ENCODE measurements around the gene COL4A5.

The COL4A5 gene

DNA sequence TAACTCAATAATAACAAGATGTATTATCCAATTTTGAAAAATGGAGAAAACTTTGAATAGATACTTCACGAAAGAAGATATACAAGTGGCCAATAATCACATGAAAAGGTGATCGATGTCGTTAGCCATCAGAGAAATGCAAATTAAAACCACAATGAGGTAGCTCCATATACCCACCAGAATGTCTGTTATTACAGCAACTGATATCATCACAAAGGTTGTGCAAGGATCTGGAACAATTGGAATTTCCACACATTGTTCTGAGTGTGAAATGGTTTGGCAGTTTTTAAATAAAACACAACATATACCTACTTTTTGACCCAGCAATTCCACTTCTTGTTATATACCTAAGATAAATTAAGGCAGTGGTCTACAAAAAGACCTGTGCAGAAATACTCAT lies 225.1 kb downstream of the COL4A5 start:
- DNase-seq: no peak

DNA sequence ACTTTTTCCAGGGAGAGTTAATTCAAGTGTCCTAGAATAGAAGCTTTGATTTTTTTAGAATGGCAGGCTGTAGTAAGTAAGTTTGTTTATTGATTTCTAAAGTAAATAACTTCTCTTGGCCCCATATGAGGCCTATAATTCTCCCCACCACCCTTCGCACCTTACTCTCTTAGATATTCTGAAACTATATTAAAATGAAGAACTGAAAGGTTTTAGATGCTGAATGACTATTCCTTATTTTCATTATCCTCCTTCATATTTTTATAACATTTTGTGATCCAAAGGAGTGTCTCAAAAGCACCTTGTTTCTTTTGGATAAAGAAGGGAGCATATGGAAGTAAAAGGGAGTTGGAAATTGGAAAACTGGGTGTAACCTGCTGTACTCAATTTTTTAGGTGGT lies 226.5 kb downstream of the COL4A5 start:
- no peak for DNase-seq

DNA sequence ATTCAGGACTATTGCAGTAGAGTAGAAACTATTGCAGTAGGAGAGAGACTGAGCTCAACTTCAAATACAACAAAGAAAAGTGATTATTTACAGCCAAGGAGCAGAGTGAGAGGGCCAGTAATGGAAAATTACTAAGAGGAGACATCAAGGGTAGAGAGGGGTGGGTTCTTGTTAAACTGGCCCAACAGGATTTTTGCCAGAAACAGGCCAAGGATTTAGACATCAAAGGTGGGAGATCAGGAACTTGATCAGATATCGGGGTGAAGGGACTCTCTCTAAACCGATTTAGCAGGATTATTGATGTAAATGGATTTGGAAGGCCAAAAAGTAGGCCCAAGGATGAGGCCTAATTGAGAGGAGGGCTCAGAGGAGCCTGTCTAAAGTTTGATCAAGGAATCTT lies 231.9 kb downstream of the COL4A5 start:
- no peak for DNase-seq

DNA sequence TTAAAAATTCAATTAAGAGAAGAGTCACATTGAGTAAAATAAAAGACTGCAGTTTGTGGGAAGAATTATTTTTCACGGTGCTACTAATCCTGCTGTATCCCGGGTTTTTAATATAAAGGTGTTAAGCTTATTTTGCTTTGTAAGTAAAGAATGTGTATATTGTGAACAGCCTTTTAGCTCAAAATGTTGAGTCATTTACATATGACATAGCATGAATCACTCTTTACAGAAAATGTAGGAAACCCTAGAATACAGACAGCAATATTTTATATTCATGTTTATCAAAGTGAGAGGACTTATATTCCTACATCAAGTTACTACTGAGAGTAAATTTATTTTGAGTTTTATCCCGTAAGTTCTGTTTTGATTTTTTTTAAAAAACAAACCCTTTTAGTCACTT lies 257.1 kb downstream of the COL4A5 start:
- no peak for DNase-seq

DNA sequence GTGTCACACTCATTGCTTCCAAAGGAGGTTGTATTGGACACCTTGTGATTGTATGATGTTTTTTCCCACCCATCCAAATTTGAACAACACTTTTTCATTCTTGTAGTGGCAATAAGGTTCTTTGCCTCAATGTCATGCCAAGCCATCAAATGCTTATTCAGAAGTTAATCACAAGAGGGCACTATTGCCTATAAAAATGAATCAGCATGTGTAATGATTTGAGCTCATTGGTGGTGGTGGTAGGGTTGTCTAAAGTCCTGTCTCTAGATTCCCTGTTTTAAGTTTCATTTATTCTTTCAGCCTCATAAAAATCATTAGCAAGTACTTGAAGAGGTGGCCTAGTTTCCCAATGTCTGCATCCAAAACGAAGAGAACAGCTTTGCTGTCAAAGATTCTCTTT lies 259.7 kb downstream of the COL4A5 start:
- peak; percentile 6 to 25 for DNase-seq

DNA sequence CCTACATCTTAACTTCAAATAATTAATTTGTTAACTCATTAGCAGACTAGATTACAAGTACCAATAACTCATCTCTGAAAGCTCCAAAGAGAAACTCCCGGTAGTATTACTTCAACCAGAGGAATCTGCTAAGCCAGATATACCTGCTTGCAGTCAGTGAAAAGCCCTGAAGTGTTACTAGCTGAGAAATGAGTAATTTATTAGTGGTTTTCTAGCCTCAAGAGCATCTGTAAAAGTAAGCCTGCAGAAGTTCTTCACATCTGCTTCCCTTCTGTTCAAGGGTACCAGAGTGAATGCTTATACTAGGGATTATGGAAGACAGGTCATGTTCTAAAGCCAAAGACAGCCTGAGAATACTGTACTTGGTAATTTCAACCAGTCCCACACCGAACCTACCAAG lies 262.0 kb downstream of the COL4A5 start:
- DNase-seq: no peak

DNA sequence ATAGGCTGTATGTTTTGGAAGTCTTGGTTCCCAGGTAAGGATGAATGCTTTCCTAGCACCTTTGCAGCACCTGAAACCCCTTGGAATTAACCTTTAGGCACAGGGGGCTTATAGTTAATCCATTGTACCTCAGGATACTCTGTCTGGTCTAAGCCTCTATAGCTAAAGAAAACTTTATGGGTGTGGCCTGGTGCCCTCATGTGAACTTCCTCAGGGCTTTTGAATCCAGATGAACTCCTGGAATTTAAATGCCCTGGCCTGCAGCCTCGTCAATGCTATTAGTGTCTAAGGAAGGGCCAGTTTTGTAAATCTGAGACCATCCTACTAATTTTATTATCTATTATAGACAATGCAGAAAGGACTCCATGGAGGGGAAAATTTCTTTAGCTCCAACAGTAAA lies 262.9 kb downstream of the COL4A5 start:
- DNase-seq: no peak

DNA sequence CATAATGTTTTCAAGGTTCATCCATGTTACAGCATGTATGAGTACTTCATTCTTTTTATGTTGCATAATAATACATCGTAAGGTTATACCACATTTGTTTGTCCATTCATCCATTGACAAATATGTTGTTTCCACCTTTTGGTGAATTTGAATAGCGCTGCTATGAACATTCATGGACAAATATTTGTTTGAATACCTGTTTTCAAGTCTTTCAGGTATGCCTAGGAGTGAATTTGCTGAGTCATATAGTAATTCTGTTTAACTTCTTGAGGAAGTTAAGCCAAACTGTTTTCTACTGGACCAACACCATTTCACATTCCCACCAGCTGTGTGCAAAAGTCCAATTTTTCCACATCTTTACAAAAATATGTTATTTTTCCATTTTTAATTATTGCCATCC lies 265.2 kb downstream of the COL4A5 start:
- no peak for DNase-seq

DNA sequence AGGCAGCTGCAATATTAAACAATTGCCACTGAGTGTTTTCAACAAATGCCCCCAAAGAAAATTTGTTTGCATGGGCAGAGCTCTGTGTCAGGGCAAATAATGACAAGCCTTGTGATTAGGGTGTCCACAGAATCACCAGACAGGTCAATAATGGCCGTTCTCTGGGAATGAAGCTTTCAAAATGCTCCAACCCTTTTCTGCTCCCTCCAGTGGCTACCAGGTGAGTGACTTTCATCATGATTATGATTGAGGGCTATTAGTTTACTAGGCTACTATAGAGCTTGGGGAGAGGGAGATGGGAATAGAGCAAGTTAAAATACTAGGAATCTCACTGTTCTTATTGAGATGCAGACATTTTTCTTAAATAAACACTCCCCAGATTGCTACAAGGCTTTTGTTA lies 273.2 kb downstream of the COL4A5 start:
- no peak for DNase-seq

DNA sequence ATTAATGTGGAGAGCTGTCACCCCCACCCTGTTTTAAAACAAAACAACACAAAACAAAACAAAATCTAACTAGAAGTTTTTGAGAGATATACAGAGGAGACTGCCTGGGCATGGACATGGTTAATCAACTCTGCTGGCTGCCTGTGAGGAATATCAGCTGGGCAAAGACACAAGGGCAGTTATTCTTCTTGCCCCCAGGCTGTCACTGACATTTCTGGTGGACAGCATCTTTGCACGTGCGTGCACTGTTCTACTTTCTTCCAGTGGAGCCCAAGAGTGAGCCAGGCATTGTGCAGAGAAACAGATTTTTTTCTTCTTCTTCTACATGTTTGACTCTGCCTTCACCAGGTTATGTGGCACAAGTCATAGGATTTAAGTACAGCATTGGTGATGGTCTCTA lies 282.9 kb downstream of the COL4A5 start:
- no peak for DNase-seq

DNA sequence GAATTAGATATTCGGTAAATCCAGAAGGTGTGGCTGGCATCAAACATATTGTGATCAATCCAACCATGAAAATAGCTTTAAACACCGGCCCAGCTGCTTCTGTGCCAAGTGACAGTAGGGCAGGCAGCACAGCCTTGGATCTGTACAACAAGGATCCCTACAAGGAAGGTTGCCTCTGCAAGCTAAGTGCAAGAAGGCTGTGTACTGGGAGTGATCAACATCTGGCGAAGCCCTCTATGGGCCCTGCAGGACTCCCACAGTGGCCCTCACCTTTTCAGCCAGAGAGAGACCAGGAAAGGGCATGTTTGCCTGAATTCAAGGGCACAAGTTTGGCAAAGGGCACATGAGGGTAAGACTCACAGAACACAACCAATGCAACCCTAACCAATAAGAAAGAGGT lies 287.1 kb downstream of the COL4A5 start:
- DNase-seq: no peak

DNA sequence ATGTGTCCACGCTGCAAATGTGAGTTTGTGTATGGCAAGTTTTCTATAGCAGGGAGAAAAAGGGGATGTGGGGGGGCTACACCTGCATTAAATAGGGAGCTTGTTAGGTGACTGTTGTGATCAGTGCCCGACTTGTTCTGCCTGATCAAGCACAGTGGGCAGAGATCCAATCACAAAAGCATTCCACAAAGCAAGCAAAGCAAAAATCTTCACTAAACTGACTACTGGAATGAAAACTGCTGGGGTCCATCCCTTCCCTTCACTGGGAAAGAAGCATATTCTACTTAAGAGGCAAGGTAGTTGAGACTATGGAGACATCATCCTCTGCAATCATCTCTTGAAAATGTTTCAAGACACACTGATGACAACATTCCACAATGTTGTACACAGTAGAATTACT lies 291.5 kb downstream of the COL4A5 start:
- no peak for DNase-seq

DNA sequence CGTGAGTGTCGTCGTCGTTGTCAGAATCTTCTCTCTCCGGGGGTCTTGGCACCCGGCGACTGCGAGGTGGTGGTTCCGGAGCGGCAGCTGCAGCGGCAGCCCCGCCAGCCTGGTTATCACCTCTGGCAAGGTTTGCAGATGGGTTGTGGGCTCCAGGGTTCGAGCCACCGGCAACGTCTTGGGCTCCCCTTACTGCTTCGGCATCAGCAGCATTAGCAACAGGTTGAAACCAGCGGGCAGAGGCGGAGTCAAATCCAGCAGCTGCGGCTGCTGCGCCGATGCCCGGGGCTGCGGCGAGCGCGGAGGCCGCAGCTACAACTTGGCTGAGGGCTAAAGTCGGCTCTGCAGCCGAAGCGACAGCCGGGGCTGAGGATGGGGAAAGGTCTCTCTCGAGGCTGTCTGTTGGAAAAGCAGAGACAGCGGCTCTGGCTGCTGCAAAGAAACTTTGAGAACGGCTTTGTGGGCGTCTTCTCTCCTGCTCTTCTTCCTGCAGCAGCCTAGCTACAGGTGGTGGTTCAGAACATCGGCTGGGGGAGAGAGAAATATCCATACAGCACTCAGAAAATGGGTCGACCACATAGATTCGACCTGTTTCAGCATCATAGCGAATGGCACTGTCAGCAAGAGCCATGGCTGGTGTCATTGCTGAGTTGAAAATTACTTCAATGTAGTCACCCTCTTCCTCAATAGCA lies 293.1 kb downstream of the COL4A5 start:
- DNase-seq: no peak

DNA sequence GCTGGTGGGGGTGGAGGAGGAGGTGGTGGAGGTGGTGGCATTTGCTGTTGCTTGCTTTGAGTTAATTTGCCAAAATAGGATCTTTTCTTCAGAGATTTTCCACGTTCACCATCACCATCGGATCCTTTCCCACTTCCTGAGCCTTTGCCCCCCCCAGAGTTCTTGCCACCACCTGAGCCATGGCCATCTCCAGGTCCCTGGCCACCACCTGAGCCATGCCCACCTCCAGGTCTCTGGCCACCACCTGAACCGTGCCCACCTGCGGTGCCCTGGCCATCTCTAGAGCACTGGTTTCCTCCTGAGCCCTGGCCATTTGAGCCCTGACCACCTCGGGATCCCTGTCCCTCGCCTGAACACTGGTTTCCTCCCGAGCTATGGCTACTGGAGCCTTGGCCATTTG lies 294.8 kb downstream of the COL4A5 start:
- no peak for DNase-seq

DNA sequence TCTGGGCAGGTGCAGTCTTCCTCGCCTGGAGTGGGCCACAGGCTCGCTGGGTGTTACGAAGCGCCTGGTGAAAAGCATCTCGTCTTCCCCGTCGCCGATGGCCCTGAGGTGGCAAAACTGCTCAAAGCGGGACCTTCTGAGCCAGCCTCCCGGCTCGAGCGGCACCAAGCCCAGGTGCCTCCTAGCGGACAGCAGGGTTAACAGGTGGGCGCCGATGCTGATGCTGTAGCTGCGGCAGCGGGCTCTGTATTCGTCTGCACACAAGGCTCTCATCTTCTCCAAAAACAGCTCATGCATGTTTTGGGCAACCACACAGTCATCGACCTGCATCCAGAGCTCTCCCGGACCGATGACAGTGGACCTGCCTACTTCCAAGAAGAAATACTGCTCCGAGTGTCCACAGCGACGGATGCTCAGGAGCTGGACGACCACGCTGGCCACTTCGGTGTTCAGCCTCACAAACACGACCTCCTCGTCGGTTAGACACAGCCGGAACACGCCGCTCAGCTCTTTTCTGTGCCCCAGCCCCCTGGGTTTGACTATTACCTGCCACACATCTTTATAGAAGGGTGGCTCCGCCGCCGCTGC lies 295.5 kb downstream of the COL4A5 start:
- DNase-seq: no peak

DNA sequence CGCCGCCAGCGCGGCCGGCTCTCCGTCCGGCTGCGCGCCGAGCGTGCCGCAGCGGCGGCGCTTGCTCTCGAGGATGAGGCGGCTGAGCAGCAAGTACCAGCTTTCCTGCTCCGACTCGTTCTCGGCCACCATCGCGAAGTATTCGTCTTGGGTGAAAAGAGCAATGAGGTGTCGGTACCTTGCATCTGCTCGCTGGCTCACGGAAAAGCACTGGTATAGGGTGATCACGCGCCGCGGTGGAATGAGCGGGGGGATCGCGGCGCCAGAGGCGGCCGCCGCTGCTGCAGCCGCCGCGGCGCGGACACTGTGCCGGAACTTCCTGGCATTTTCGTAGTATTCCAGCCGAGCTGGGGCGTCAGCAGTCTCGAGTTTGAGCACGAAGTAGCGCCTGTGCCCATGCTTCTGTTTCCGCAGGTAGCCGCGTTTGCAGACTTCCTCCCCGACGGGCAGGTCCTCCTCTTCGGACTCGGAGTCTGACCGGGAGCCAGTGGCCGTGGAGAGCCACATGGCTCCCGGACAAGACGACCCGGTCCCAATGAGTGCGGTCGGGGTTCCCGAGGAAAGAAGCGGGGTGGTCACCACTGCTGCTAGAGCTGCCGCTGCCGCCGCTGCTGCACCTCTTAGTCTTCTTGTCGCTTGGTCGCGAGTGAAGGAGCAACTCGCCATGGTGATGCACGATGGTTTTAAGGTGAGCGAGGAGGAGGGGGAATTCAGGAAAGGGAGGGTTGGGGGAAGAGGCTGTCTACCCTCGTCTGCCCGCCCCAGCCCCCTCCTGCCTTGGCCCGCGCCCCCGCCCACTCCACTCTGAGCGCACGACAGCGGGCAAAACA lies 296.3 kb downstream of the COL4A5 start:
- no peak for DNase-seq

DNA sequence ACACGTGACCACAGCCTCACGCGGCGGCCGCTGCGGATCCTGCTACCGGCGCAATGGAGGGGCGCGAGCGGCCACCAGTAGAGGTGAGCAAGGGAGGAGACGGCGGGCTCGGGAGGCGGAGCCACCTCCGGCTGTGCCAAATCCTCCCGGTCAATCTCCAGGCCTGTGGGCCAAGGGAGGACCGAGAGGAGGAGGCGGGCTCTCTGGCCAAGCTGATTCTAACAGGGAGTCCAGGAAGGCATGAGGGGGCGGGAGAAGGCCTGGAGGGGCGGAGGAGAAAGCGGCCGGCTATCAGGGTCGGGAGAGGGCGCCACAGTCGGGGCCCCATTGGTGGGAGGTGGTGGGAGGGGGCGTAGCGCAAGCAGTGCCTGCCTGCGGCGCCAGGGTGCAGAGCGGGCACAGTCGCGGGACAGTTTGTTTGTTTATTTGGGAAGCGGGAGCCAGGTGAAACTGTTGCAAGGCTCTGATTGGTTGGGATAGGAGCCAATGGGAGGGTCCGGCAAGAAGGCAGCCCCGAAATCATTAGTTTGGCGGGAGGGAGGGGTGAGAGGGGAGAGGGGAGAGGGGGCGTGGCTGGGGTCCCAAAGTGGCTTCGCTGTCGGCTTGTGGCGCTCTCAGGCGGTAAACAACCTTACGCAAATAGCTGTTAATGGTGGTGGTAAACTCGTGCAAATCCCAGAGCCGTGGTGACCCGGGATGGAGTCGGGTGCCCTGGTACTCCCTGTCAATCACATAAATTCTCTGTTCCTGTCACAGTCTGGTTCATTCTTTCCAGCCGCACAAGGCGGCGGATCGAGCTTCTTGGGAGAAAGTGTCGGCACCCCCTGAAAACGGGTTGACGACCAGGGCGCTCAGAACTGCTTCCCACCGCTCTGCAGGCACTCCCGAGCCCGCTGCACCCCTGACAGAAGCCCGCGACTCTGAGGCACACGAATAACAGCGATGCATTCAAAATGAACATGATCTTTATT lies 297.2 kb downstream of the COL4A5 start, which contains the start of gene IRS4:
Gene IRS4 (minus strand): TSS at position 55 of the 971 bp plus-strand sequence.
- no peak for DNase-seq

DNA sequence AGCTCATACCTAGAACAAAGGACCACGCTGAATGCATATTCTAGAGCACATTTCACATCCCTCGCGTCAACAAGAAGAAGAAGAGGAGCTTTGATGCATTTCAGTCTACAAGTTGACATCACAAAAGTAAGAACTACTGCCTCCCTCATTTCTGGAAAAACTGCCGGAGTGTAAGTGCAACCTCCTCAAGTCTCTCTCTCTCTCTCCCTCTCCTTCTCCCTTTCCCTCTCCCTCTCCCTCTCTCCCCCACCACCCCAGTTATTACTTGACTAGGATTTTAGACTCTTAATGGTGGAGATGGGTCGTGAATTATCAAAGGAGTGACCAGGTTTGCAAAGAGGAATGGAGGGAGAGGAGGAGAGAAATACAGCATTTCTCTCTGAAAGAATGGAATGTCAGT lies 298.1 kb downstream of the COL4A5 start:
- no peak for DNase-seq

DNA sequence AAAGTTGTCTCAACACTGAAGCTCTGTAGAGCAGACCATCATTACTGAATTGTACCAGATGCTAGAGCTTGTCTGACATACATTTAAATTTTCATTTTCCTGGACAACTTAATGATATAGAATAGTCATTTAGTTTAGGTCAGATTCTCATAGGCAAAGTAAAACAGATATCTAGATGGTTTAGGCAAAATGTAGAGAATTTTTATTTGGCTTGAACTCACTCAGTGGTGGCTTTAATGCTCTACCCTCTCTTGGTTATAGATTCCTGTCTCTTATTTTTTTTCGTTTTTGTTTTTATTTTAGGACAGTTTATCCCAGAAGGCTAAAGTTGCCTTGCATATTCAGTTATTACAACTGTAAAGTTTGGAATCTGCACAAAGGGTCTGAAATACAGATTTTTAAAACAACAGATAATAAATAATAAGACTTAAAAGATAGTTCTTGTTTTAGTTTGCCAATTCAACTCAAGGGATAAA lies 300.7 kb downstream of the COL4A5 start:
- no peak for DNase-seq

All from inflammatory macrophage treated with lipopolysaccharide for 1 hour (primary cell).